ENCODE measurements around the gene ZMIZ1.

ZMIZ1 gene

DNA sequence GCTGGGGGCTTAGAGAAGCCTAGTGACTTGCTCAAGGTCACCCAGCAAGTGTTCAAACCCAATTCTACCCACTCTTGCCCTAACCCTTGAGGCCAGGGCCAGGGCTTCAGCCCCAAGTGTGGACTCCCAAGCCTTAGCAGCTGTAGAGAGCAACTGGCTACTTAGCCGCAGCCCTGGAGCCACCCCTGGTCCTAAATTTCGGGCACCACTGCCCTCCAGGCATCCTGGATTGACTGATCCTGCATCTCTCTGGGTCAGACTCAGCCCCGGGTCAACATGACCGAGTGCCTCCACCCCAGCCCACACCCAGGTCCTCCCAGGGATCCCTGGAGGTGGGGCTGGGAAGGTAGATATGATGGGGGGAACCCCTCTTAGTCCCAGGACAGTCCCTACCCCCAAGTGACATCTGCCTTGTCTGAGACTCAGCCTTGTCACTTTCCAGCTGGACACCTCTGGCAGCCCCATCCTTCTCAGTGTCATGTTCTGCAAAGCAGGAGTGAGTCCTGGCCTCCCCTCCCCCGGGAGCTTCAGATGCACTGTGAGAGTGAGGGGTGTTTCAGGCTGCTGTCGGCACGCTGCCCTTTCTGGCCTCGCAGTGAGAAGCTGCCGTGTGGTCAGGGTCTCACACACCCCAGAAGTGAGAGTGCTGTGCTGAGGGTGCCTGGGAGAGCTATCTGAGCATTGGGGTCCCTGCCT is 89.8 kb downstream of the ZMIZ1 start:
- no peak for DNase-seq

DNA sequence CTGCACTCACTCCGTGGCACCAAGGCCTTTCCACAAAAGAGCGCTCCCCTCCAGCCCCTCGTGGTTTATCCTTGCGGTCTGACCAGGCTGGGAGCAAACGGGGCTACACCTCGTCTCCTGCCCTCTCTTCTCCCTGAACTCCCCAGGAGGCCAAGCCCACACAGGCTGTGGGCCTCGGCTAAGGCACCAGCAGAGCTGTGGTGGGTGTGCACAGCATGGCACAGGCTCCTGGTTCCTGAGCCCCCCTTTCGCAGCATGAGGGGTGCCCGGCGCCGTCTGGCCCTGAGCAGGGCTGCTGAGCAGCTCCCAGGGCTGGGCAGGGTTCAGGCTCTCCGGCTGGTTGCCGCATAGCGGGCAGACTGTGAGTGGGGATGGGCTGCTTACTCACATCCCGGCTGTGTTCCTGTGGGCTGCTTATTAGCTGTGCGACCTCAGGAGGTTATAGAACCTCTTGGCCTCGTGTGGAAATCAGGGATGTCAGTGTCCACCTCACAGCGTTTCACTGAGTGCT is 90.4 kb downstream of the ZMIZ1 start:
- DNase-seq, result peak; percentile 29

DNA sequence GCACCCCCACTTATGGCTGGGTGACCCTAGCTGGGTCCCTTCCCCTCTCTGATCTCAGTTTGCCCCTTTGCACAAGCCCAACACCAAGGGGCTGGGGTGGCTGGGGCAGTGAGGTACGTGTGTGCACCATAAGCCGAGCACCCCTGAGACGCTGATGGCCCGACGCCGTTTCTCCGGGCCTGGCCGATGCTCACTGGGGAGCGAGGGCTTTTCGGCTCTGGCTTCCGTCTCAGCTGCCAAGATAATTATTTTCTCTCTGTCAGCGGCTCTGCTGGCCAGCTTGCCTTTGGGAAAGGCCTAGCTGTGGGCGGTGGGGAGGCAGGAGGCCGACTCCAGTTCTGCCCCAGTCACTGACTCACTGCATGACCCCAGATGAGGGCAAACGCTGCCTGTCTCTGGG is 91.0 kb downstream of the ZMIZ1 start:
- peak; percentile 29 for DNase-seq

DNA sequence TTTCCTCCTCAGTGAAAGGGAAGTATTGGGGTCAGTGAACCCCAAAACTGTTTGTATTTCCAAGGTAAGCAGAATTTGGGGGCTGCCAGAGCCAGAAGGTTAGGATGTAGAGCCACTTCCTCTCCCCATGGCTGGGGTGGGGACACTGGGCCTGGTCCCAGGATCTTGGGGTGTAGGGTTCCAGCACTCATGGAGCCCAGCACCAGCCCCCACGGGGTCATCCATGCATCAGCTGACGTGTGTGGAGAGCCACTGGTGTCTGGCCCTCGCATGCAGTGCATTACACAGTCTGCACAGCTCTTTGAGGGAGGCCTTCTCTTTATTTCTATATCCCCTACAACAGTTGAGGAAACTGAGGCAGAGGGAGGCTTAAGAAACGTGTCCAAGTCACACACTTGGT is 91.4 kb downstream of the ZMIZ1 start:
- no peak for DNase-seq

DNA sequence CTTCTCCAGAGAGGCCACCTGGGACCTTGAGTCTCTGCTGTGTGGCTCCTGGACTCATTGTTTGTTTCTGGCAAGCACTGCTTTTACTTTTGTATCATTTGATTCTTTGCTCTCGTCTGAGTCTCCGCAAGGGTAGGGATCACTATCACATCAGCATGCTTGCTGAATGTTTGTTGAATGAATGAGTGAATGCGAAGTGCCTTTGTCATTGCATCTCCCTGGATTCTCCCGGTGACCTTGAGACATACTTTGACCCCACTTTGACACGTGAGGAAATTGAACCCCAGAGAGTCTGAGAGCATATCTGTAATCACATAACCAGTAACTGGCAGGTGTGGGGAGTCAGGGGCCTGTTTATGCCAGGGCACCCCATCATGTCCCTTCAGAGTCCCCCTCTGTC is 92.8 kb downstream of the ZMIZ1 start:
- DNase-seq, result no peak

DNA sequence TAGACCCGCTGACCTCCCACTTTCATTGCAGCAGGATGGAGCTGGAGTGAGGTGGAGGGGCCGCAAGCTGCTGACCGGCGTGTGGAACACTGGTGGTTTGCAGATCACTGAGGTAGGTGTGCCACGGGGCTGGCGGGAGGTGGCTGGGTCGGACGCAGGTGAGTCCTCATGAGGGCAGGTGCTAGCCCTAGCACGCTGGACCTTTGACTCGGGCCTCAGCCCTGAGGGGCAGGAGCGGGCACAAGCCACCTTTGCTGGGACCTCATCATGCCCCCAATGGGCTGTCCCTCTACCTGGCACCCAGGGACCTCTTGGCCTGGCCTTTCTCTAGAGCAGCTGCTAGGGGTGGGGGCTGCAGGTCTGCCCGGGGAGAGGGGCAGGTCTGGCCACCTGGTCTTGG is 93.3 kb downstream of the ZMIZ1 start:
- no peak for DNase-seq

DNA sequence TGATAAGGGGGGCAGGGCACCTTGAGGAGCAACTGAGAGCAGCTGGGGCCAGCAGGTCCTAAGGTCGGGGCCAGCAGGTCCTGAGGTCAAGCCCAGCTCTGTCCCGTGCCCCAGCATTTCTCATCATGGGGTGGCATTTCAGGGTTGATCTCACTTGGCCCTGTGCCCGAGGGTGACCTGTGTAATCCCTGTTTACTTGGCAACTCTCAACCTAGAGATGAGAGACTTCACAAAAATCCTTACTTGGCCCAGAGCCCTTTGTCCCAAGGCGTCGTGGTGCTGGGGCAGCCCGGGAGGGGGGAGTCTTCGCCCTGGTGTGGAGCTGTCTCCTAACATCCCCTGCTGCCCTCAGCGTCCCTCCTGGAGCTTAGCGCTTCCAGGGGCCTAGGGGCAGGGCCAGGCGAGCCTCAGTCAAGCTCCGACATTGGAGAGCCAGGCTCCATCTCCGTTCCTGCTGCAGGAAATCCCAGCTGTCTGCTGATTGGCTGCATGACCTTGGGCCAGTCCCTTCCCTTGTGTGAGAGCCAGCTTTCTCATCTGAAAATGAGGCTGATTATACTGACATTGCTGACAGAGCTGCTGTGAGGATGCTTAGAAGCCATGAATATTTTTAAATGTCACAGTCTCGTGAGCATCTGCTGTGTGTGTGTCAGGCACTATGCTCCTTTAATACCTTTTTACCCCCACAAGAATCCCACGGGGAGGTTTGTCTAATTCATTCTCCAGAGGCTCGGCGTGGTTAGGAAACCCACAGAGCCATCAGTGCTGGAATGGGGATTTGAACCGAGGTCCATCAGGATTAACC is 94.3 kb downstream of the ZMIZ1 start:
- no peak for DNase-seq

DNA sequence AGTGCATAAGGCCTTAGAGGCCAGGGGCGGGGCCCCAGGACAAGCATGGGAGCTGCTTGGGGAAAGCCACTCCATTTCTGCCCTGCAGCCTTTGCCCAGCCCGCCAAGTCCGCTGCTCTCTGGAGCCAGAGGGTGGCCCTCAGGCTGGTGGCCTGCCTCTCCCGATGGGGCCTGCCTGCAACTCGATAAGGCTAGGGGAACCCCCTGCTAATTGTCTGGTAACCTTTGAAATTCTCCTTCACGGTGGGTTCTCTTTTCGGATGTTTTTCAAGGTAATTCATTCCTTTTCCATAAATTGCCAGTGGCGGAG is 94.9 kb downstream of the ZMIZ1 start:
- DNase-seq, result no peak

DNA sequence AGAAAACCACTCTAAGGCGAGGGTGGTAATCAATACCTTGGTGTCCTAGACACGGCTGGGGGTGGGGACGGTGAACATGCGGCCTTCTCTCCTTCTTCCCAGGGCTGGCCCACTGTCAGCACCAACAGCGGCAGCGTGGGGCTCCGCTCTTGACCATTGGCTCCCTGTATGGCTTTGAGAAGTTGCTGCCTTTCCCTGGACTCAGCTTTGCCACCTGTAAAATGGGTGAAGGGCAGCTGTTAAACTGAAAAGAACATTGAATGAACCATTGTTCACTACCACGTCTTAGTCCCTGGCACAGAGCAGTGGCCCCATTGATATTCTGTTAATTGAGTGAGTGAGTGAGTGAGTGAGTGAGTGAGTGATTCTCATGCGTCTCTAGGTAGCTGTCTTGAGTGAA is 95.3 kb downstream of the ZMIZ1 start:
- DNase-seq, result no peak

DNA sequence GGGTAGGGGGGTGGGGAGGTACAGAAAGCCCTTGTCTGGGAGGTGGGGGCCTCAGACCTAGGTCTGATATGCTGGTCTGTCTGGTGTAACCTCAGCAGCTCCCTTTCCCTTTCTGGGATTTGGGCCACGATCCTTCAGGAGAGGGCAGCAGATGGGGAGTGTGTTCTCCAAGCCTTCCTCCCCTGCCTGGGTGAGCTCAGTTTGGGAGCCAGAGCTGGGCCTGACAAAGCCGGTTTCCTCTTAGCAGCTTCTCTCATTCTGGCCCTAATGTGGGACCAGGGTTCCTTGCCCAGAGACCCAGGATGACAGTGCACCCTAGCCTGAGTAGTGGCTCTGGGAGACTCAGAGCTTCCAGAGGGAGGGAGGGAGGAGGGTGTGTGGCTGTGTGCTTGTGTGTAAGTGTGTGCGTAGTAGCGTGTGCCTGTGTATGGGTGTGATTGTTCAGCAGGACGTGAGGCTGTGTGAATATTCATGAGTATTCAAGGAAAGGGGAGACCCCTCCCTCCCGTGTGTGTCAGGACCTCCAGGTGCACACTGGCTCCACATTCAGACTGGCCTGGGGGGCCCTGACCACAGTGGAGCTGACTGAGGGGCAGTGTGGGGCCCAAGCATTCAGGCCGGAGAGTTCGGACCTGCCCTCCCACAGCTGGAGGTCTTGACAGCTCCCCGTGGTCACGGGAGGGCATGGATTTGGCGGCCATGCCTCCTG is 96.5 kb downstream of the ZMIZ1 start:
- no peak for DNase-seq

DNA sequence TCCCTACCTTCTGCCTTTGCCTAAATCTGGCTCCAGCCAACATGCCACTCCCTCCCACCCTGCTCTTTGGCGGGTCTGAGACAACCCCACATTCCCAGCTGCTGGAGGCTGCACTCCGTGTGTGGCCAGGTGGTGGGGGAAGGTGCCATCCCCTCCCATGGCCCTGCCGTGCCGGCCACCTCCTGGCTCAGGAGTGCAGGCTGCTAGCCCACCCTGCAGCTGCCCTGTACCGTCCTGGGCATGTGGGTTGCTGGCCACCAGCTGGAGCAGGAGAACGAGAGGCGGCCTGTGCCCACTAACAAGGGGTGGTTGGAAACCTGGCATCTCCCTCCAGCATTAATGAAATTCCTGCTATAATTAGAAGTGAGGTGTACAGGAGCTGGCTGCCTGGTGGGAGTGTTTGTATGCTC is 97.6 kb downstream of the ZMIZ1 start:
- no peak for DNase-seq

DNA sequence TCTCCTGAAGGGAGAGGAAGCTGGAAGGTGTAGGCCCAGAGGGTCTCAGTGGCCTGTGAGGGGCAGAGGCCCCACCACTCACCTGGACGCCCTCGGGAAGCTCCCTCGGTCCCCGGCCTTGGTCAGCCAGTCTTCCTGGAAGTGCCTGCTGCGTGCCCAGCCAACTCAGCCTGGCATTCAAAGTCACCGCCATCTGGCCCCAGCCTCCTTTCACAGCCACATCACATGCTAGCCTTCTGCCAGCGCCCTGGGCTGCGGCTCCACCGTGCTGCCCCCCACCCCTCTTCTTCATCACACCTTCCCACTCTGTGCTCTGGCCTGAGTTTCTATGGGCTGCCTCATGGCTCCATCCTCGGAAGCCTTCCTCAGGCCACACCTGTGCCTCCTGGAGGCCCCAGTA is 98.0 kb downstream of the ZMIZ1 start:
- no peak for DNase-seq

DNA sequence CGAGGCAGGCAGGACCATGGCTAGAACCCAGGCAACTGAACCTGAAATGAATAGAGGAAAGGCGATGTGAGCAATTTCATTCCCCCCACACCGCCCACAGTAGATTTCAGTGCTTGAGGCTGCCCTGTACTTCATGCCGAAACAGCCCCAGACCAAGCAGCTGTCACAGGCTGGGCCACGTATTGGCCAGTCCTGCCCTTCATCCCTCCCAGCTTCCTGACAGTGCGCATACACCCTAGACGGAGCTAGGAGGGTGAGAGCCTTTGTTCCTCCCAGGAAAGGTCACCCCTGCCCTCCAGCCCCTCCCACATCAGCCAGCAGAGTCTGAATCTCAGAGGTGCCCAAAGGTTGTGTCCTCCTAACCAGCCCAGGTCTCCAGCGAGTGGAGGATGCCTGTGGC is 98.8 kb downstream of the ZMIZ1 start:
- DNase-seq, result no peak

DNA sequence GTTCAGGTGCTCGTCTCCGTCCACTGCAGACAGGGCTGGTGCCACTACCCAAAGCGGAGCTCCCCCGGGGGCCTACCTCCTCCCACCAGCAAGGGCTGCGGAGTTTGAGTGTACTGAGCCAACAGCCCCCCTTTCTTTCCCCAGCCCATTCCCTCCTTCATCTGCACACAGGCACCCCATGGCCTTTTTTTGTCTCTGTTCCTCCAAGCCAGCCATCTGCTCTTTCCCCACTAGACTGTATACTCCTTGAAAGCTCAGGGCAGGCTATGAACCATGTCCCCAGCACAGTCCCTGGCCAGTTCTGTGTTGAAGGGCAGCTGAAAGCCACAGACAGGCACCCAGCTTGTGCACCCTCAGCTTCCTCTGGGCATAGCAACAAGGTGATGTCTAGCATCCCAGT is 99.4 kb downstream of the ZMIZ1 start:
- DNase-seq, result no peak

DNA sequence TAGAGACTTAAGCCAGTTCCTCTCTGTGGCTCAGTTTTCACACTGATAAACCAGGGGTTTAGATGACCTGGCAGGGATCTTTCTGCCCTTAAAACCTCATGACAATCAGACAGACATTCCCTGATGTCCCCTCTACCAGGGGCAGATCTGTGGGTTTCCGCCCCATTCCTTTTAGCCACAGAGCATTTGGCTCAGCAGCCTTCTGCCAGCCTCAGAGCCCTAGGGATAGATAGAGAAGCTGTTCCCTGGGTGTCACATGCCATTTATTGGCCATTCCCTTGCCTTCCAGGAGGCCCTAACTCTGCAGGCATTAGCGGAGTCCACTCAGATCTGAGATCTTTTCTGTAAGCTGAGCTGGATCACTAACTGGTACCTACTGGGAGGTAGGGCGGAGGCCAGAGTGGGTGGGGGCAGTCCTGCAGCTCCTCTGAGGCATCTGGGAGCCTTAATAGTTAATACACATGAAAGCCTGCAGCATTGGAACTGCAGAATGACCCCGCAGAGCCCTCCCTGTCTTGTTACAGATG is 101.5 kb downstream of the ZMIZ1 start:
- DNase-seq, result no peak

DNA sequence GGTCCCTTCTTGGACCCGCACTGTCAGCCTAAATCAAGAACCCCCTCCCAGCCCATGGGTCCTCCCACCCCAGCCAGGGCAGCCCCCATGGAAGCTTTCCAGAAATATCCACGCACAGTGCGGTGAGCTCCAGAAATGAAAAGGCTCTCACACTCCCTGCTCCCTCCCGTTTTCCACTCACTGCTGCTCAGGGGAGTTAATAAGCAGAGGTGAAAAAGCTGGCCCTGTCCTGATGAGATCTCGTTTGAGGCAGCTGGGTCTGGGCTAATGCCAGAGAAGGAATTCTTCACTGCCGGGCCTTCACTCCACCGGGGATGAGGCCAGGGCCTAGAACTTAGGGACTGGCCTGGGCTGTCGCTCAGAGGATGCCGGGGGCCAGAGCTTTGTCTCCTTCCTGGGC is 102.2 kb downstream of the ZMIZ1 start:
- no peak for DNase-seq

DNA sequence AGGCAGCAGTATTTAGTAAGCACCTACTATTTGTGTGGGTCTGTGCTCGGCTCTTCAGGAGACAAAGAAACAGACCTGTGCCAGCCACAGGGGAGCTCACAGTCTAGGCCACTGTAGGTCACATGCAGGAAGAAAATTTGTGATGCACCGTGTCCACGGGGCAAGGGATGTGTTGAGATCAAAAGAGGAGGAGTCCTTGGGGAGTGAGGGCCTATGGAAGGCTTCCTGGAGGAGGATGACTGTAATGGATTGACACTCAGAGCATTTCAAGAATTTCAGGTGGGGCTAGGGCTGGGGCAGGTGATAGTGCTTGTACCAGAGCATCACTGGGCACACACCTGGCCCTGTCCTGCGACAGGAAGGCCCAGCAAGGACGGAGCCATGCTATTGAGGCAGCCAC is 102.7 kb downstream of the ZMIZ1 start:
- DNase-seq, result no peak

DNA sequence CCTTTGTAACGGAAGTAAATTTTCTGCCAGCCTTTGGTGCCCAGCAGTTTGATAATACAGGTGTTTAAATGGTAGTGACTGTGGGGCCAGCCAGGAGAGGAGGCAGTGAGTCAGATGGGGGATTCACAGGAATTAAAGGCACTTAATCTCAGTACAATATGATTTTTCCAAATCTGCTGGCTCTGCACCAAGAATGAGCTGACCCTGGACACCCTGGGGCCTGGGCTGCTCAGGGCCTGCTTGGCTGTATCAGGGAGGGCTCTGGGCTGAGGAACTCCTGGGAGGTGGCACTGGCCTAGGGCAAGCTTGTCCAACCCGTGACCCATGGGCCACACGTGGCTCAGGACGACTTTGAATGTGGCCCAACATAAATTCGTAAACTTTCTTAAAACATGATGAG is 104.1 kb downstream of the ZMIZ1 start:
- no peak for DNase-seq

DNA sequence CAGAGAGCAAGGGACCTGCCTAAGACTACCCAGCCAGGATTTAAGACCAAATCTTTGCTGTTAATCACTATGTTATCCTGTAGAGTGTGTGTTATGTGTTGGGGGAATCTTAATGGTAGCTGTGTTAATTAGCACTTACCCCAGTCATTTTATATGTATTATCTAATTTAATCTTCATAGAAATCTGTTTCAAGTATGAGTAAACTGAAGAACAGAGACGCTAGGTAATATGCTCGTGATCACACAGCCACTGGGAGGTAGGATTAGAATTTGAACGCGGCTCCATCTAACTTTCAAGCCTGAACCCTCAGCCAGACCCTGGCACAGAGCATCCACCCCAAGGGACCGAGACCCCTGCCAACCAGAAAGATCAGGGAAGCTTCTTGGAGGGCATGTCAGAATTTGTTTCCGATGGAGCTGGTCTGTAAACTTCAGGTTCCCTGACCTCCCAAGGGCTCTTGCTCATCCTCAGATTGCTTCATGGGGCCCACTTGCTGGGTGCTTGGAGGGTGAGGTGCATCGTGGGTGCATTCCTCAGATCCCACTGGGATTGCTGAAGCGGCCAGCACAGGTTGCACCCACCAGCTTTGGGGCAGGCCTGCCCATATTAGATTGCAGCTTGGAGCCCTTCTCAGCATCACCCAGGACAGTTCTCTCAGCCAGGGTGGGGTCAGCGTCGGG is 105.0 kb downstream of the ZMIZ1 start:
- DNase-seq, result no peak

DNA sequence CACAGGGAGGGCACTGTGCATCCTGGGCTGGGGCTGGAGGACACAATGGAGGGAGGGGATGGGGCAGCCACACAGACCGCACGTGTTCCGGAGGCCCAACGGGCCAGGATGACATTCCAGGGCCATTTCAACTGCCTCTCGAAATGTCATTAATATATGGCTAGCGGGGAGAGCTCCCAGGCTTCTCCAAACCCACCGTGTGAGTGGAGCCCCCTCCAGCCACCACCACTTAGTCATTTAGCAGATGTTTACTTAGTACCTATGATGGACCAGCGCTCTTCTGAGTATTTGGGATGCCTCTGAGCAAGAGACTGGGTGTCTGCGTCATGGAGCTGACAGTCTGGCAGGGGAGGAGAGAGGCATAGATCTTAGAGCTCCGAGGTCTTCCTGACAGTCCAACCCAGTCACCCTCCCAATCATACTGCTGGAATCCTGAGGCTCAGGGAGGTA is 107.3 kb downstream of the ZMIZ1 start:
- no peak for DNase-seq

DNA sequence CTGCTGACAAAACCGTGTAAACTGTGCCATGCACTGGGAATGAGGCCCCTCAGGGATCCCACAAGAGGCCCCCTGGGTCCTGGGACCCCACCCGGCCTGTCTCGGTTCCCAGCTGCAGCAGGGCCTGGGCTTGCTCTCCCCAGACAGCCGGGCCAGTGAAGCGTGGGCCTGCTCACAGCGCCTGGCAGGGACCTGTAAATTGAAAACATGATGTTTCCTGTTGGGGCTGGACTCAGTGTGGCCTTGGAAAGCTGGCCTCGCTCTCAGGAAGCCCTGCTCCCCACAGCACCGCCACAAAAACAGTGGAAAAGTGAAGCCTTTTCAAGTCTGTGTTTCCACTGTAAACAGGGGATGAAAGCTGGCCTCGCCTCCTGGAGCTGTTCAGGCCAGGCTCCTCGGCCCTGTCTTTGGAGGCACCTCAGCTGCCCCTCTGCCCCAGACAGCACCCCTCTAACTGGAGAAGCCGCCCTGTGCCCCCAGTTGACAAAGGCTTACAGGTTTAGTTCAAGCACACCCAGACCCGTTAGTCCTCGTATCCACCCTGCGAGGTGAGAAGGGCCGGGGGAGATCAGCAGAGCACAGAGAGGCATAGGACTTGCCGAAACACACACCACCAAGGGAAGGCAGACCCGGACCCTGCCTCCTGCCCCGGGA is 108.3 kb downstream of the ZMIZ1 start:
- DNase-seq, result no peak

DNA sequence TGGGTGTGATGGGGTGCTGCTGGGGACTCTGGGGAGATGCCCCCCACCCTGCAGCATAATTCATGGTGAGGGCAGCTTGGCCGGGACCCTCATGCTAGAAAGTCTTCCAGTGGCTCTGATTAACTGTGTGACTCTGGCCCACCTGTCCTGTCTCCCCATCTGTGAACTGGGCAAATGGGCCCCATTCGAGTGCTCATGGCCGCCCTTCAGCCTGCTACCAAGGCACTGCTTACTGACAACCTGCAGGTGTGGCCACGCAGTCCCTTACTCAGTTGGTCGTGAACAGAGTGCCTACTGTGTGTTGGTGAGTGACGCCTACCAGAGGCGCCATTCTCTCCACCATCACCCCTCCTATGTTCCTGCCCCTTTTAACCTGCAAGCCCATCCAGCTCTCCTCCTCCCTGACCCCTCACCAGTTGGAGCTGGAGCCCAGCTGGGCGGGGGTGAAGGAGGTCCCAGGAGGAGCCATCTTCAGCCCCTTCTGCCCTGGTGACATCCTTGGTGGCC is 109.4 kb downstream of the ZMIZ1 start:
- no peak for DNase-seq

All from inflammatory macrophage treated with lipopolysaccharide for 4 hours (primary cell).